GM18951 (cell line): Measurements from ENCODE around the gene RAD50.

ENCODE experiments used
- POLR2A ChIP-seq: IDR thresholded peaks from 4 replicates; pipeline ENCODE4 v1.6.1; 2011; ENCODE audit warnings: mild to moderate bottlenecking; ENCODE audit not compliant: insufficient read length, insufficient read depth; ENCODE audit errors: extremely low read depth
- in situ Hi-C: fragments of 300-500 bp; cut with MboI; formaldehyde crosslinking; loops from one replicate; pipeline ENCODE4 v1.12.0; 2022; ENCODE audit warnings: low sequenced_read_pairs, mixed read lengths, inconsistent platforms; ENCODE audit not compliant: unreplicated experiment

Gene RAD50

GRCh38 chr5:132663771-132664695, 107.3 kb downstream of the RAD50 start:
- TF ChIP-seq POLR2A: peak; percentile 14
- in situ Hi-C loops: no loop called here

- no peak for TF ChIP-seq POLR2A
- in situ Hi-C loops: no loop called here
Observed at GRCh38 chr5:132664696-132665209, 108.0 kb downstream of the RAD50 start.

DNA sequence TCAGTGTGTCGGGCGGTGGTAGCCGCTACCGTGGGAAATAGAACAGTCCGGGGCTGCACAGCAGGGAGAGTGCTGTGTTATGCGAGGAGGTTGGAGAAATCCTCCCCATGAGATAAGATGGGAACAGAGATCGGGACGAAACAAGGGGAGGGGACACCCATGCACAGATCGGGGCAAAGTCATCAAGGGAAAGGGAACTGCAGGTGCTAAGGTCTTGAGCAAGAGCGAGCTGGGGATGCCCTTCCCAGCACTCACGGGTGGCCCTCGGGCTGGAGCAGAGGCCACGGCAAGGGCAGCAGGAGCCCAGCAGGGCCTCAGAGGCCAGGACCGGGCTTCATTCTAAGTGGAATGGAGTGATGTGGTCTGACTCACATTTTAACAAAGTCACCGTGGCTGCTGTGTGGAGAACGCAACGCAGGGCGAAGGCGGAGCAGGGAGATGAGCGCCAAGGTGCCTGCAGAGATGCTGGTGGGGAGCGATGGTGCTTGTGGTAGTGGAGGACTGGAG, 108.8 kb downstream of the RAD50 start:
- in situ Hi-C loops: no loop called here

DNA sequence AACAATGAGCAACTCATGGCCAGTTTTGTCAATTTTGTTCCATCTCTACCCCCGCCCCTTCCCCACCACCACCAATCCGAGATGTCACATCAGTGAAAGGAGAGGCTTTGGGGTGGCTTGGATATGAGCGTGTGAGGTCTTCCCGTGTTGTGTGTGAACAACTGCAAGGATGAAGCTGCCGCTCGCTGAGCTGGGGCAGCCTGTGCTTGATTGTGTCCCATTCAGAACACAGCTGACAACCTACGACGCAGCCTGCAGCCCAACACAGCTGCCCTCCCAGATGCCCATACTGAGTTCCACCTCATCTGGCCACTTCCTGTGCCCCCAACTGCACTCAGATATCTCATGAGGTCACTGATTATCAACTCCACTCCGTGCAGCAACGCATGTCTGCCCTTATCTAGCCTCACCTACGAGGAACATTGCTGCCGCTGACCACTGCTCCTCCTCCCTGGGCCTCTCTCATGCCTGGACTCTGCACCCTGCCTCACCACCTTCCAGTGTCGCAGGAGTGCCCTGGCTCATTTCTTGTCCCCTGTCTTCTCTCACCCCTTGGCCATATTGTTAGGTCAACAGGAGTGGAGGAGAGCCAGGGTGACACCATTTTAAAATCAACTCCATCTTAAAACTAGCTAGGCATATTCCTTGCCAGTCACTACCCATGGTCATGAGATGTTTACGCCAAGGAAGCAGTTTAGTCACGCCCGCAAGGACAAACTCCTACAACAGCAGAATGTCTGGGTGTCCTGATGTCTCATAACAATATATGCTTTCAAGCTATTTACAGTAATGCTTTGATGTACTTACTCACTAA, 109.7 kb downstream of the RAD50 start:
- in situ Hi-C loops: no loop called here
- TF ChIP-seq POLR2A: no peak

More for the DNA sequence above, 108.8 kb downstream of the RAD50 start:
- no peak for TF ChIP-seq POLR2A

GRCh38 chr5:132667309-132667708, 110.5 kb downstream of the RAD50 start:
- in situ Hi-C loops: no loop called here
- TF ChIP-seq POLR2A: no peak

DNA sequence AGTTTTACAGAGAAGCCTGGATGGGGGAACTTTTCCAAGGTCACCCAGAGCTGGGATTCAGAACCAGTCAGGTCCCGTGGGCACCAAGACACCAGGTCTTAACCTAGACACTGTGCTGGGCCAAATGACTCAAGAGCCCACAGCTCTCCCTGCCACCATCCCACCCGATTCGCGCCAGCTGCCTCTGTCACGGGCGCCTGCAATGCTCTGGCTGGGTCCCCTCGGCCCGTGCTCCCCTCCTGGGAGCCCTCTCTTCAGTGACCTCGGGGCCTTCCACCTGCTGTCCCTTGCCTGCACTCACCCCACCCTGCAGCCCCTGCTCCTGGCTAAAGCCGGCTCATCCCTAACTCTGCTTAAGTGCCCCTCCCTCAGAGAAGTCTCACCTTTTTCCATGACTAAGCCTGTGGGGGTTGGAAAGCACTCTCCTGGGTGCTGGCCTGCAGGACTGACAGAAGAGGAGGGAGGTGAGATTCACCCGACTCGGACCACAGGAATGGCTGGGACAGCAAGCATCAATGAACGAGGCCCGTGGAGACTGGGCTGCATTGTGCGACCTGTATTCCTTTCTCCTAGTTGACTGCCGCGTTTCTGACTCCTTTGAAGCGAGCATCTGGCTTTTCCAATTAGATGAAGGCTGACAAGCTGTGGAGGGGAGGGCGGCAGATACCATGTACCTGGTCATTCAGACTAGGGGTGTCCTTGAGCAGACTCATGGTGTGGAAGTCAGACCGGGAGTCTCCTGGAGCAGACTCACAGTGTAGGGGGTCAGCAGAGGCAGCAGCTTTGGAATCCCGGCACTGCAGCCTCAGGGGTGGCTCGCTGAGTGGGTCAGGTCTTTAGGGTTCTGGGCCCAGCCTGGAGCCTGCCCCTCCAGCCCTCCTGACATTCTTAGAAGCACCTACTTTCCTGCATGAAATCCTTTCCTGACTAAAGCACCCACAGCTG, 111.3 kb downstream of the RAD50 start:
- in situ Hi-C loops: no loop called here
- TF ChIP-seq POLR2A: no peak

- in situ Hi-C loops: no loop called here
- TF ChIP-seq POLR2A: no peak
Observed at GRCh38 chr5:132668706-132669454, 112.1 kb downstream of the RAD50 start.

DNA sequence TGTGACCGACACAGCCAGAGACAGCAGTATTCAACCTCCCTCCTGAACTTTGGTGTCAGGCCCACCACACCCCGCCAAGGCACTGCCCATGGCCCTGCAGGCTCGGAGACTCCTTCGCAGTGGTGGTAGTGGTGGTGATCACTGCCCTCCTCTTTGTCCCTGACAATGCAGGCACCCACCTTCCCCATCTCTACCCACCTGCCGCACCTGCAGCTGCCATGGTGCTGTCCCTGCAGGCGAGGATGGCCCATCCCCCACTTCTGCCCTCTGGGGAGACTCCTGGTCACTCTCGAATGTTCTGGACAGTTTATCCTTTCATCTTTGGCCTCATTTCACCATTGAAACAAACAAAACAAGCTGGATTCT, 112.7 kb downstream of the RAD50 start:
- TF ChIP-seq POLR2A: no peak
- in situ Hi-C loops: no loop called here

DNA sequence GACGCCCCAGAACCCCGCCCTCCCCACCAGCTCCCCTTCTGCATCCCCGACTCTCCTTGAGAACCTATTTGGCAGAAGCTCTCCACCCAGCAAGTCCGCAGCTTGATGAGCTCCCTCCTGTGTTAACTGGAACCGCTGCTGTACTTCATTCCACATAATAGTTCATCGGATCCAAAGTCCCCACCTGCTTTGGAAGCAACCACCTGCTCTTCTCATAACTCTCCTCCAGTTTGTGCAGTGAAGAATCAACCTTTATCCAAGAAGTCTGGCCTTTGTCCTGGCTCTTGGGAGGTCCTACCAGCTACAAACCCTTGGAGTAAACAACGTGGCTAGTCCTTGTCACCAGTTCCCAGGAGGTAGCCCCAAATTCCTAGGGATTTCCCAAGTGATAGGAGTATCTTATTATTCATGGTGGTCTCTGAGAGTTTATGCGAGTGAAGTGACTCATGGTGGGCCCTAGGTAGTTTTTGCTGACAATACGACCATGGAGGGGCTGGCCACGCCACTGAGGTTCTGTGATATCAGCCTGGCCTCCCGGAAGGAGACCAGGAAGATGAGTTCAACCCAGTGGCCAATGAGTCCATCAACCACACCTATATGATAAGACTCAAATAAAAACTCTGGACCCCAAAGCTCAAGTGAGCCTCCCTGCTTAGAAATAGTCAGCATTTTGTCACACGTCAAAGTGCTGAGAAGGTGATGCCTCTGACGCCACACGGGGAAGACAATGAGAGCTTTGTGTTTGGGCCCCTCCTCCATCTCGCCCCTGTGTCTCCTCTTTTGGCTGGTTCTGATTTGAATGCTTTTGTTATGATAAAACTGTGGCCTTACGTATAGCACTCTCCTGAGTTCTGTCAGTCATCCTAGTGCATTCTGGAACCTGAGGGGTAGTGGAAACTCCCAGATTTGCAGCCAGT, 113.4 kb downstream of the RAD50 start:
- in situ Hi-C loops: no loop called here
- no peak for TF ChIP-seq POLR2A

- no peak for TF ChIP-seq POLR2A
- in situ Hi-C loops: no loop called here
Observed at GRCh38 chr5:132671000-132671399, 114.2 kb downstream of the RAD50 start.

GRCh38 chr5:132673488-132673887, 116.7 kb downstream of the RAD50 start:
- in situ Hi-C loops: no loop called here
- TF ChIP-seq POLR2A: no peak
